ENCODE measurements around the gene LUZP1.

DNA sequence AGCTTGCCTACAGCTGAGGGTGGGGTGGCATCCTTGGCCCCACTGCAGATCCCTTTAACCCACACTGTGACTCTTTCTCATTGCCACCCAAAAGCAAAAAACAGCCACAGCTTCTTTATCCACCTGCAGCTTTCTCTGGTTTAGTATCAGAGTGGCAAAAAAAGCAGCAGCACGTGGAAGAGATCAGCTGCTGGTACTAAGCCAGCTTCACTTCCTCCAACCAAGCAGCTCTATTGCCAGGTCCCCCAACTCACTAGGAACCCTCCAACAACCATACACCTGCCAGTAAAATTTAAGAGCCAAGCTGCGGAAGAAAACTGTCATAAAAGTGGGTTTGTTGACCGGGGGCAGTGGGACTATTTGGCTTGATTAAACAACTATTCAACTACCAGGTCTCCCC is 83.0 kb downstream of the LUZP1 start:
- TF ChIP-seq, protein P1, sequence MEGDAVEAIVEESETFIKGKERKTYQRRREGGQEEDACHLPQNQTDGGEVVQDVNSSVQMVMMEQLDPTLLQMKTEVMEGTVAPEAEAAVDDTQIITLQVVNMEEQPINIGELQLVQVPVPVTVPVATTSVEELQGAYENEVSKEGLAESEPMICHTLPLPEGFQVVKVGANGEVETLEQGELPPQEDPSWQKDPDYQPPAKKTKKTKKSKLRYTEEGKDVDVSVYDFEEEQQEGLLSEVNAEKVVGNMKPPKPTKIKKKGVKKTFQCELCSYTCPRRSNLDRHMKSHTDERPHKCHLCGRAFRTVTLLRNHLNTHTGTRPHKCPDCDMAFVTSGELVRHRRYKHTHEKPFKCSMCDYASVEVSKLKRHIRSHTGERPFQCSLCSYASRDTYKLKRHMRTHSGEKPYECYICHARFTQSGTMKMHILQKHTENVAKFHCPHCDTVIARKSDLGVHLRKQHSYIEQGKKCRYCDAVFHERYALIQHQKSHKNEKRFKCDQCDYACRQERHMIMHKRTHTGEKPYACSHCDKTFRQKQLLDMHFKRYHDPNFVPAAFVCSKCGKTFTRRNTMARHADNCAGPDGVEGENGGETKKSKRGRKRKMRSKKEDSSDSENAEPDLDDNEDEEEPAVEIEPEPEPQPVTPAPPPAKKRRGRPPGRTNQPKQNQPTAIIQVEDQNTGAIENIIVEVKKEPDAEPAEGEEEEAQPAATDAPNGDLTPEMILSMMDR (IDR thresholded peaks at IDR 0.05) = no peak
- no peak for TF ChIP-seq POLR2A (IDR thresholded peaks at IDR 0.05)
